ENCODE measurements around the gene TMEM134.

TMEM134 gene

GRCh38 chr11:67500831-67501715, 32.0 kb upstream of the TMEM134 start:
- DNase-seq (ENCODE audit: low read depth in 2 of 2) = no peak

GRCh38 chr11:67500484-67500821, 31.4 kb upstream of the TMEM134 start:
- DNase-seq (ENCODE audit: low read depth in 2 of 2) = no peak

GRCh38 chr11:67499808-67500483, 30.9 kb upstream of the TMEM134 start:
- DNase-seq (ENCODE audit: low read depth in 2 of 2) = no peak

- DNase-seq (ENCODE audit: low read depth in 2 of 2) = no peak
Observed at GRCh38 chr11:67498544-67498972, 29.5 kb upstream of the TMEM134 start.

GRCh38 chr11:67497656-67498291, 28.7 kb upstream of the TMEM134 start:
- DNase-seq (ENCODE audit: low read depth in 2 of 2) = no peak

- DNase-seq (ENCODE audit: low read depth in 2 of 2) = no peak
Observed at GRCh38 chr11:67496113-67496512, 27.1 kb upstream of the TMEM134 start.

- no peak for DNase-seq (ENCODE audit: low read depth in 2 of 2)
Observed at GRCh38 chr11:67495234-67496005, 26.4 kb upstream of the TMEM134 start.

GRCh38 chr11:67494371-67495233, 25.6 kb upstream of the TMEM134 start:
- no peak for DNase-seq (ENCODE audit: low read depth in 2 of 2)

- no peak for DNase-seq (ENCODE audit: low read depth in 2 of 2)
Observed at GRCh38 chr11:67493548-67494370, 24.7 kb upstream of the TMEM134 start.

GRCh38 chr11:67492801-67493547, 23.9 kb upstream of the TMEM134 start:
- DNase-seq (ENCODE audit: low read depth in 2 of 2) = no peak

- no peak for DNase-seq (ENCODE audit: low read depth in 2 of 2)
Observed at GRCh38 chr11:67492069-67492727, 23.1 kb upstream of the TMEM134 start.

- no peak for DNase-seq (ENCODE audit: low read depth in 2 of 2)
Observed at GRCh38 chr11:67491276-67492068, 22.4 kb upstream of the TMEM134 start.

- DNase-seq (ENCODE audit: low read depth in 2 of 2) = no peak
Observed at GRCh38 chr11:67490727-67491065, 21.6 kb upstream of the TMEM134 start.

GRCh38 chr11:67489885-67490726, 21.1 kb upstream of the TMEM134 start:
- DNase-seq (ENCODE audit: low read depth in 2 of 2) = no peak

GRCh38 chr11:67489203-67489884, 20.3 kb upstream of the TMEM134 start:
- no peak for DNase-seq (ENCODE audit: low read depth in 2 of 2)

- no peak for DNase-seq (ENCODE audit: low read depth in 2 of 2)
Observed at GRCh38 chr11:67486481-67487195, 17.6 kb upstream of the TMEM134 start.
